ENCODE data around the gene SNRPD1. TPM values are rescaled to one million over a fixed set of nuclear protein-coding genes. Genes with fewer than 3 reads are reported as not detected.

SNRPD1 gene
- total and polyA plus RNA-seq, 2 of the 8 experiments (the other 6 are each of a cell fraction or from before 2014, with no cell fraction given): 59.6 to 180 TPM

DNA sequence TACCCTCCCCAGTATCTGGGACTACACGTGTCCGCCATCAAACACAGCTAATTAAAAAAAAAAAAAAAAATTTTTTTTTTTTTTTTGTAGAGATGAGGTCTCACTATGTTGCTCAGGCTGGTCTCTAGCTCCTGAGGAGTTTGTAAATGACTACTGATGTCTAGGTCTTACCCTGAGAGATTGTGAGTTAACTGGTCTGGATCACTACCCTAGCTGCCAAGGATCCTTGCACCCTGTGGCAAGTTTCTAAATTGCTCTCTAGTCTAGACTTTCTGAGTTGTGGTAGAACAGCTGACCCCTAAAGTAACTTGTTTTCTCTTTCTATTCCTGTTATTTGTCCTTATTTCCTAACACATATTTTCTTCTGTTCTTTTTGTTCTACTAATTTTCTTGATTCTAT lies 48.0 kb downstream of the SNRPD1 start:
- no peak overlapping the region for H2AK5ac ChIP-seq (ENCODE audit: low read depth, low read length)
- H4K91ac ChIP-seq (replicated peaks; ENCODE audit: insufficient read length, low read length): no peak overlapping the region
- no peak overlapping the region for H2AFZ ChIP-seq (ENCODE audit: low read length)
- H3K27me3 ChIP-seq (replicated peaks in 1 of 4; ENCODE audit: control insufficient read depth in 3 of 4, extremely low read depth in 1 of 4, insufficient read depth in 3 of 4, low read length in 3 of 4): no peaks in the 10 kb centered on the region
- 95% methylated on average over 2 of the region's 2 CpGs; no CpG with 5 or more reads in 1 of the 2 experiments for WGBS, 2 experiments (ENCODE audit: extremely low coverage in 1 of 2, insufficient coverage in 1 of 2, insufficient read length in 1 of 2, insufficient replicate concordance in 2 of 2, low coverage in 1 of 2, low lambda C conversion rate in 2 of 2, missing lambda C conversion rate in 1 of 2)
- H4K20me1 ChIP-seq (replicated peaks in 1 of 2; ENCODE audit: control insufficient read depth in 1 of 2, insufficient read depth in 2 of 2, low read length in 2 of 2): no peaks in the 10 kb centered on the region
- H3K27ac ChIP-seq (ENCODE audit: low read depth, low read length): no peak overlapping the region
- H3K9ac ChIP-seq (replicated peaks in 1 of 4; ENCODE audit: extremely low read depth in 1 of 4, low read depth in 3 of 4, low read length in 3 of 4): no peak overlapping the region
- no peaks in the 10 kb centered on the region for H3K9me3 ChIP-seq (ENCODE audit: insufficient read depth in 2 of 2, low read depth in 1 of 2, low read length in 1 of 2)
- no peak for FAIRE-seq
- no peak overlapping the region for H3K4me3 ChIP-seq (ENCODE audit: extremely low read depth in 1 of 4, insufficient read depth in 2 of 4, low read depth in 3 of 4, low read length in 4 of 4)
- no peak overlapping the region for H3K4me2 ChIP-seq (ENCODE audit: insufficient read depth in 1 of 2, low read depth in 2 of 2, low read length in 2 of 2)
- ChIA-PET CTCF (ENCODE audit: partially characterized antibody) (interaction anchor here (1.2 kb wide), 1 partner anchor 11 kb away, joined by 7 read pairs; no protein-coding TSS in a partner anchor), POLR2A (ENCODE audit: partially characterized antibody) (no interaction called here)
- no peak overlapping the region for H2BK12ac ChIP-seq (ENCODE audit: low read depth, low read length)
- no peak overlapping the region for H3K18ac ChIP-seq (ENCODE audit: extremely low read depth, low read length)
- no peaks in the 10 kb centered on the region for H3K79me2 ChIP-seq (ENCODE audit: control insufficient read depth in 1 of 2, insufficient read depth in 2 of 2, low read length in 2 of 2)
- no peaks in the 10 kb centered on the region for H3K79me1 ChIP-seq (ENCODE audit: low read depth, low read length)
- no peak overlapping the region for H3K14ac ChIP-seq (ENCODE audit: insufficient read length)
- H3K23ac ChIP-seq (ENCODE audit: insufficient read length): no peak overlapping the region
- no peak overlapping the region for H2BK20ac ChIP-seq (ENCODE audit: low read length)
- no peak overlapping the region for H2BK120ac ChIP-seq (replicated peaks; ENCODE audit: low read depth, low read length)
- no peaks in the 10 kb centered on the region for H3K23me2 ChIP-seq (ENCODE audit: low read depth, low read length)
- peak in 1 of 2 experiments; percentile 17 for DNase-seq (ENCODE audit: low read depth in 1 of 2, low spot score in 2 of 2)
- TF ChIP-seq CBX5 (IDR thresholded peaks at IDR 0.05; ENCODE audit: low read depth, low read length) (no peak), ASH2L (IDR thresholded peaks at IDR 0.05; ENCODE audit: low read length) (no peak), HDAC6 (IDR thresholded peaks at IDR 0.05; ENCODE audit: low read depth, low read length) (no peak), CREB1 (IDR thresholded peaks at IDR 0.05) (no peak), CHD1 (IDR thresholded peaks at IDR 0.05; ENCODE audit: low read depth, low read length) (no peak), CHD2 (IDR thresholded peaks at IDR 0.05; ENCODE audit: low read length) (no peak), EGR1 (IDR thresholded peaks at IDR 0.05; ENCODE audit: borderline replicate concordance, low read depth, low read length) (no peak), BACH1 (IDR thresholded peaks at IDR 0.05; ENCODE audit: low read length) (no peak), SIRT6 (IDR thresholded peaks at IDR 0.05; ENCODE audit: low read length) (no peak), NRF1 (IDR thresholded peaks at IDR 0.05; ENCODE audit: low read depth, low read length) (no peak), FOSL1 (IDR thresholded peaks at IDR 0.05; ENCODE audit: insufficient read depth, low read depth, low read length) (no peak), PHF8 (conservative IDR thresholded peaks at IDR 0.05; ENCODE audit: low read depth, low read length) (no peak)
- TF ChIP-seq, protein P1, sequence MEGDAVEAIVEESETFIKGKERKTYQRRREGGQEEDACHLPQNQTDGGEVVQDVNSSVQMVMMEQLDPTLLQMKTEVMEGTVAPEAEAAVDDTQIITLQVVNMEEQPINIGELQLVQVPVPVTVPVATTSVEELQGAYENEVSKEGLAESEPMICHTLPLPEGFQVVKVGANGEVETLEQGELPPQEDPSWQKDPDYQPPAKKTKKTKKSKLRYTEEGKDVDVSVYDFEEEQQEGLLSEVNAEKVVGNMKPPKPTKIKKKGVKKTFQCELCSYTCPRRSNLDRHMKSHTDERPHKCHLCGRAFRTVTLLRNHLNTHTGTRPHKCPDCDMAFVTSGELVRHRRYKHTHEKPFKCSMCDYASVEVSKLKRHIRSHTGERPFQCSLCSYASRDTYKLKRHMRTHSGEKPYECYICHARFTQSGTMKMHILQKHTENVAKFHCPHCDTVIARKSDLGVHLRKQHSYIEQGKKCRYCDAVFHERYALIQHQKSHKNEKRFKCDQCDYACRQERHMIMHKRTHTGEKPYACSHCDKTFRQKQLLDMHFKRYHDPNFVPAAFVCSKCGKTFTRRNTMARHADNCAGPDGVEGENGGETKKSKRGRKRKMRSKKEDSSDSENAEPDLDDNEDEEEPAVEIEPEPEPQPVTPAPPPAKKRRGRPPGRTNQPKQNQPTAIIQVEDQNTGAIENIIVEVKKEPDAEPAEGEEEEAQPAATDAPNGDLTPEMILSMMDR (IDR thresholded peaks at IDR 0.05; ENCODE audit: control extremely low read depth in 1 of 3, insufficient read depth in 1 of 3, low read depth in 1 of 3, low read length in 3 of 3): no peak
- H3K36me3 ChIP-seq (ENCODE audit: control insufficient read depth in 2 of 4, insufficient read depth in 4 of 4, low read length in 3 of 4): 0 out of 8 replicates have a peak, but pooled peaks cover 0 to 3% (median 0%) of the 10 kb centered on the region in 4 experiments
- no peaks in the 10 kb centered on the region for H3K4me1 ChIP-seq (replicated peaks in 1 of 4; ENCODE audit: control insufficient read depth in 3 of 4, insufficient read depth in 4 of 4, low read length in 3 of 4)
- no peak overlapping the region for H3K56ac ChIP-seq (replicated peaks; ENCODE audit: insufficient read length, low read depth, low read length)
- no peak overlapping the region for H2BK5ac ChIP-seq (ENCODE audit: low read depth, low read length)
- H2BK15ac ChIP-seq (ENCODE audit: low read length): no peak overlapping the region
- no peak overlapping the region for H3K4ac ChIP-seq (replicated peaks; ENCODE audit: insufficient read length, low read depth, low read length)
- no peak overlapping the region for H4K5ac ChIP-seq (ENCODE audit: insufficient read length, low read depth, low read length)
- no peak overlapping the region for H4K8ac ChIP-seq (ENCODE audit: extremely low read depth, insufficient read depth, low read length)

Data from H1 (cell line).